Fibroblast of lung (primary cell): Measurements from ENCODE around the gene DGKZ.
"Not testable (repeated sequence)": the region's sequence is repeated elsewhere in the genome, so short reads cannot be mapped to it uniquely, and the experiment has no call there.

Experiments used
- EZH2 ChIP-seq: IDR thresholded peaks from 2 replicates; pipeline ENCODE4 v1.5.1; 2012; ENCODE audit warnings: low read length, control low read depth, mild to moderate bottlenecking; ENCODE audit errors: missing control alignments
- TF ChIP-seq, protein P1 (sequence below), 2 donors: IDR thresholded peaks in 1 of 2; conservative IDR thresholded peaks in 1 of 2; 1 replicate in 1 of 2; 2 replicates in 1 of 2; pipeline ENCODE4 v1.5.1; 2011 to 2012; ENCODE audit warnings: low read length in 2 of 2, control low read depth in 1 of 2, inconsistent platforms in 1 of 2, low read depth in 1 of 2, mild to moderate bottlenecking in 1 of 2

DNA sequence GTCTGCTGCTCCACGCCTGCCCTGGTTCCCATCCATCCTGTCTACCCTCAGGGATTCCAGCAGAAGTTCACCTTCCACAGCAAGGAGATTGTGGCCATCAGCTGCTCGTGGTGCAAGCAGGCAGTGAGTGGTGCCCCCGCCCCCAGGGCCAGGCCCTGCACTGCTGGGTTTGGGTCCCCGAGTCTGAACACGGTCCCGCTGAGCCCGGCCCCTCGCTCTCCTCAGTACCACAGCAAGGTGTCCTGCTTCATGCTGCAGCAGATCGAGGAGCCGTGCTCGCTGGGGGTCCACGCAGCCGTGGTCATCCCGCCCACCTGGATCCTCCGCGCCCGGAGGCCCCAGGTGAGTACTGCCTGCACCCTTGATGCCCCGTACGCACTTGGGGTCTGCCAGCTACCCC lies 24.0 kb downstream of the DGKZ start:
- TF ChIP-seq, protein P1, sequence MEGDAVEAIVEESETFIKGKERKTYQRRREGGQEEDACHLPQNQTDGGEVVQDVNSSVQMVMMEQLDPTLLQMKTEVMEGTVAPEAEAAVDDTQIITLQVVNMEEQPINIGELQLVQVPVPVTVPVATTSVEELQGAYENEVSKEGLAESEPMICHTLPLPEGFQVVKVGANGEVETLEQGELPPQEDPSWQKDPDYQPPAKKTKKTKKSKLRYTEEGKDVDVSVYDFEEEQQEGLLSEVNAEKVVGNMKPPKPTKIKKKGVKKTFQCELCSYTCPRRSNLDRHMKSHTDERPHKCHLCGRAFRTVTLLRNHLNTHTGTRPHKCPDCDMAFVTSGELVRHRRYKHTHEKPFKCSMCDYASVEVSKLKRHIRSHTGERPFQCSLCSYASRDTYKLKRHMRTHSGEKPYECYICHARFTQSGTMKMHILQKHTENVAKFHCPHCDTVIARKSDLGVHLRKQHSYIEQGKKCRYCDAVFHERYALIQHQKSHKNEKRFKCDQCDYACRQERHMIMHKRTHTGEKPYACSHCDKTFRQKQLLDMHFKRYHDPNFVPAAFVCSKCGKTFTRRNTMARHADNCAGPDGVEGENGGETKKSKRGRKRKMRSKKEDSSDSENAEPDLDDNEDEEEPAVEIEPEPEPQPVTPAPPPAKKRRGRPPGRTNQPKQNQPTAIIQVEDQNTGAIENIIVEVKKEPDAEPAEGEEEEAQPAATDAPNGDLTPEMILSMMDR (conservative IDR thresholded peaks at IDR 0.05 in 1 of 2, IDR thresholded peaks at IDR 0.05 in 1 of 2; ENCODE audit: low read depth in 1 of 2, low read length in 2 of 2), result not testable (repeated sequence)
- TF ChIP-seq EZH2, result not testable (repeated sequence)
